ENCODE measurements around the gene CRTC3. TPM values are rescaled to one million over a fixed set of nuclear protein-coding genes. Genes with fewer than 3 reads are reported as not detected.

Gene CRTC3
- total and polyA plus RNA-seq, 2 of the 13 experiments (the other 11 are each of a cell fraction or from before 2014, with no cell fraction given) = 8.4 to 11.8 TPM

GRCh38 chr15:90598031-90598577, 68.4 kb downstream of the CRTC3 start:
- H3K9me3 ChIP-seq (ENCODE audit: low read length) = no peaks in the 10 kb centered on the region
- no peaks in the 10 kb centered on the region for H4K20me1 ChIP-seq (ENCODE audit: insufficient read depth, low read length)
- H3K4me3 ChIP-seq (replicated peaks in 1 of 3; ENCODE audit: insufficient read depth in 1 of 3, low read depth in 2 of 3, low read length in 3 of 3) = no peak overlapping the region
- FAIRE-seq = peak; percentile 43
- intact Hi-C loops (cut with micrococcal nuclease; ENCODE audit: unreplicated experiment) (loop anchor here (5.0 kb wide), 1 partner anchor 51 kb away; no protein-coding TSS in a partner anchor), in situ Hi-C loops (cut with HindIII; ENCODE audit: extremely low pct_ligation_motif_present, low pct_unique_long_range_greater_than_20kb) (no loop called here)
- CTCF ChIA-PET (ENCODE audit: low intra/inter-chr PET ratio, low total read pairs) = interaction anchor here (1.2 kb wide), 1 partner anchor 279 kb away, joined by 4 read pairs; no protein-coding TSS in a partner anchor
- H3K4me1 ChIP-seq (ENCODE audit: insufficient read depth, low read length) = peaks cover 14% of the 10 kb centered on the region
- peaks cover 0 to 4% of the 10 kb centered on the region in 2 experiments; a peak in 1 of 5 replicates for H3K36me3 ChIP-seq (replicated peaks in 1 of 2; ENCODE audit: control insufficient read depth in 1 of 2, insufficient read depth in 2 of 2, low read length in 2 of 2)
- DNase-seq (ENCODE audit: low spot score) = peak; percentile 40
- BruUV-seq (replicated peaks) = no TSS peak
- 73% methylated on average over 6 of the region's 7 CpGs for WGBS (ENCODE audit: low lambda C conversion rate)
- H3K27ac ChIP-seq (ENCODE audit: extremely low read length, insufficient read depth, low read length) = no peak overlapping the region
- peak; percentile 86 for ATAC-seq
- no peak overlapping the region for H3K9ac ChIP-seq (ENCODE audit: insufficient read depth, low read depth, low read length)
- POLR2A ChIA-PET = no interaction called here
- H3K4me2 ChIP-seq (ENCODE audit: low read depth, low read length) = no peak overlapping the region
- no peaks in the 10 kb centered on the region for H3K79me2 ChIP-seq (ENCODE audit: insufficient read depth, low read length)
- no peaks in the 10 kb centered on the region for H3K27me3 ChIP-seq (ENCODE audit: control insufficient read depth in 1 of 2, insufficient read depth in 2 of 2, low read length in 2 of 2)
- no peak overlapping the region for H2AFZ ChIP-seq (ENCODE audit: low read length)
- no peak for TF ChIP-seq ZNF10 (CRISPR knock-in tag; IDR thresholded peaks at IDR 0.05; ENCODE audit: borderline replicate concordance, low read depth)
- TF ChIP-seq MTA3 (CRISPR knock-in tag; IDR thresholded peaks at IDR 0.05) = no peak
- TF ChIP-seq ARNT2 (CRISPR knock-in tag; IDR thresholded peaks at IDR 0.05; ENCODE audit: low read depth) = no peak
- peak; percentile 64 for TF ChIP-seq STAG1 (CRISPR knock-in tag; IDR thresholded peaks at IDR 0.05)
- TF ChIP-seq ZNF619 (CRISPR knock-in tag; IDR thresholded peaks at IDR 0.05) = no peak
- TF ChIP-seq THYN1 (CRISPR knock-in tag; IDR thresholded peaks at IDR 0.05; ENCODE audit: borderline replicate concordance, low read depth) = no peak
- no peak for TF ChIP-seq ZNF629 (CRISPR knock-in tag; conservative IDR thresholded peaks at IDR 0.05)
- no peak for TF ChIP-seq HIC2 (CRISPR knock-in tag; IDR thresholded peaks at IDR 0.05; ENCODE audit: low read depth)
- TF ChIP-seq ZNF225 (CRISPR knock-in tag; IDR thresholded peaks at IDR 0.05) = no peak
- no peak for TF ChIP-seq PRMT3 (CRISPR knock-in tag; IDR thresholded peaks at IDR 0.05; ENCODE audit: borderline replicate concordance, low read depth)
- TF ChIP-seq ZBTB21 (CRISPR knock-in tag; IDR thresholded peaks at IDR 0.05) = no peak
- no peak for TF ChIP-seq ZBTB7A (CRISPR knock-in tag; IDR thresholded peaks at IDR 0.05)
- peak; percentile 26; the same call in 1 of the 2 replicates for TF ChIP-seq ZFX (CRISPR knock-in tag; IDR thresholded peaks at IDR 0.05; ENCODE audit: low read depth)
- TF ChIP-seq POLR2AphosphoS2 (IDR thresholded peaks at IDR 0.05; ENCODE audit: low read depth, low read length) = no peak
- TF ChIP-seq KIAA2018 (CRISPR knock-in tag; IDR thresholded peaks at IDR 0.05; ENCODE audit: borderline replicate concordance) = no peak
